Heart left ventricle (tissue), 13 donors: Measurements from ENCODE around the gene ARL15.

Source experiments
- POLR2A ChIP-seq, 2 donors: fragments of 450-650 bp; IDR thresholded peaks; one replicate each; pipeline ENCODE4 v1.6.1; 2017; ENCODE audit warnings: antibody characterized with exemption in 2 of 2, mild to moderate bottlenecking in 2 of 2, moderate library complexity in 2 of 2
- TF ChIP-seq, protein P1 (sequence below), 12 donors: fragments of 200-600 bp; sonication (generic) in 4 of 12; IDR thresholded peaks; one replicate each; pipeline versions ENCODE4 v1.5.0 to v1.8.0; 2018 to 2022; ENCODE audit warnings: antibody characterized with exemption in 12 of 12, mild to moderate bottlenecking in 5 of 12
- donor health status: ischemic (EF 13 %, LVEDD 7.1; RV severe dilation, severe dysfunction).
- donor health status: DM: no; HTN: yes; CAD: no.
- donor health status: DM: no; HTN: no; CAD: no.
- donor health status: ischemic (EF 25% LVEDD 6.9; RV normal size, moderate dysfunction).
- donor health status: ischemic (EF 25% LVEDD 5.7; RV mildly dilated, moderate dysfunction).
- donor health status: ischemic (EF 35%, LVEDD 5.7; RV mildly dilated, moderate dysfunction).
- donor health status: nonischemic (EF 11% LVEDD 7.7; RV severe dilation, severe dysfunction).
- donor health status: DM: yes; HTN: yes; CAD: no.
- donor health status: PGD.
- donor health status: ischemic (EF 29% LVEDD 5.4; RV normal size, mild dysfunction).
- donor health status: nonischemic (EF 23%, LVEDD 6.1; RV moderate dilation, normal function).

DNA sequence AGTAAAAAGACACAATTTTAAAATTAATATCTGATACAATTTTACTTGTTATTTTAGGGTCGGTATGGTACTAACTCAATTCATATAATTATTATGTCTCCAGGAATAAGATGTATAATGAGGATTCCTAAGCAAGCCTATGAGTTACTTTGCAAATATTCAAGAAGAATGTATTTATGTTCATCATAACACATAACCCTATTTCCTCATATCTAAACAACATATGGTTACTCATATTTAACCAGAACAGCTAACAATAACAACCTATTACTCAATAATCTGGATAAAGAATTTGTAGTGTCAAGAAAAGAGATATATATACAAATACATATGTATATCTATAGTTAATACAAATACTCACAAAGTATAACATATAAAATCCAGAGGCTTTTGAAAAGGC, 285.9 kb downstream of the ARL15 start:
- TF ChIP-seq, protein P1, sequence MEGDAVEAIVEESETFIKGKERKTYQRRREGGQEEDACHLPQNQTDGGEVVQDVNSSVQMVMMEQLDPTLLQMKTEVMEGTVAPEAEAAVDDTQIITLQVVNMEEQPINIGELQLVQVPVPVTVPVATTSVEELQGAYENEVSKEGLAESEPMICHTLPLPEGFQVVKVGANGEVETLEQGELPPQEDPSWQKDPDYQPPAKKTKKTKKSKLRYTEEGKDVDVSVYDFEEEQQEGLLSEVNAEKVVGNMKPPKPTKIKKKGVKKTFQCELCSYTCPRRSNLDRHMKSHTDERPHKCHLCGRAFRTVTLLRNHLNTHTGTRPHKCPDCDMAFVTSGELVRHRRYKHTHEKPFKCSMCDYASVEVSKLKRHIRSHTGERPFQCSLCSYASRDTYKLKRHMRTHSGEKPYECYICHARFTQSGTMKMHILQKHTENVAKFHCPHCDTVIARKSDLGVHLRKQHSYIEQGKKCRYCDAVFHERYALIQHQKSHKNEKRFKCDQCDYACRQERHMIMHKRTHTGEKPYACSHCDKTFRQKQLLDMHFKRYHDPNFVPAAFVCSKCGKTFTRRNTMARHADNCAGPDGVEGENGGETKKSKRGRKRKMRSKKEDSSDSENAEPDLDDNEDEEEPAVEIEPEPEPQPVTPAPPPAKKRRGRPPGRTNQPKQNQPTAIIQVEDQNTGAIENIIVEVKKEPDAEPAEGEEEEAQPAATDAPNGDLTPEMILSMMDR (IDR thresholded peaks at IDR 0.05), result no peak
- no peak for TF ChIP-seq POLR2A (IDR thresholded peaks at IDR 0.05)
